GM21529 (cell line): Measurements from ENCODE around the gene BST1.

Experiments
- ATAC-seq: cut with Tn5 transposase; IDR thresholded peaks from one replicate; pipeline ENCODE4 v1.9.1; 2021; ENCODE audit not compliant: unreplicated experiment

Gene BST1

GRCh38 chr4:15742083-15742582, 39.3 kb downstream of the BST1 start:
- no peak for ATAC-seq

GRCh38 chr4:15742637-15743036, 39.8 kb downstream of the BST1 start:
- no peak for ATAC-seq

GRCh38 chr4:15744016-15744545, 41.2 kb downstream of the BST1 start:
- ATAC-seq = no peak

GRCh38 chr4:15746110-15746509, 43.2 kb downstream of the BST1 start:
- ATAC-seq = no peak

GRCh38 chr4:15749001-15749400, 46.1 kb downstream of the BST1 start:
- ATAC-seq = no peak

- ATAC-seq = no peak
These were observed 48.3 kb downstream of the BST1 start for GRCh38 chr4:15751153-15751552.

- no peak for ATAC-seq
These were observed 50.2 kb downstream of the BST1 start for GRCh38 chr4:15753081-15753480.

GRCh38 chr4:15753786-15754185, 50.9 kb downstream of the BST1 start:
- ATAC-seq = no peak

GRCh38 chr4:15754323-15754722, 51.5 kb downstream of the BST1 start:
- no peak for ATAC-seq

GRCh38 chr4:15755321-15756155, 52.7 kb downstream of the BST1 start:
- ATAC-seq = peak; percentile 8

GRCh38 chr4:15756361-15756861, 53.5 kb downstream of the BST1 start:
- peak; percentile 81 for ATAC-seq

GRCh38 chr4:15757054-15757453, 54.2 kb downstream of the BST1 start:
- no peak for ATAC-seq

- no peak for ATAC-seq
These were observed 55.4 kb downstream of the BST1 start for GRCh38 chr4:15758294-15758693.

- ATAC-seq = peak; percentile 37
These were observed 59.6 kb downstream of the BST1 start for GRCh38 chr4:15762460-15762859.

GRCh38 chr4:15765391-15765790, 62.5 kb downstream of the BST1 start:
- no peak for ATAC-seq

GRCh38 chr4:15765910-15766697, 63.2 kb downstream of the BST1 start:
- peak; percentile 75 for ATAC-seq

- no peak for ATAC-seq
These were observed 64.0 kb downstream of the BST1 start for GRCh38 chr4:15766821-15767220.

GRCh38 chr4:15769202-15769601, 66.3 kb downstream of the BST1 start:
- no peak for ATAC-seq

GRCh38 chr4:15771216-15772058, 68.6 kb downstream of the BST1 start:
- peak; percentile 82 for ATAC-seq

- ATAC-seq = no peak
These were observed 71.2 kb downstream of the BST1 start for GRCh38 chr4:15774020-15774420.
